Motor neuron (in vitro differentiated cells): Measurements from ENCODE around the gene ZBTB46. TPM values are rescaled to one million over a fixed set of nuclear protein-coding genes. Genes with fewer than 3 reads are reported as not detected.

Experiments
- ATAC-seq, 8 experiments: fragments of 200-7000 bp; cut with Tn5 transposase; replicated peaks in 6 of 8; 2 replicates each; pipeline ENCODE4 v1.8.0; 2021; ENCODE audit warnings: mild to moderate bottlenecking in 8 of 8, moderate library complexity in 8 of 8
- H3K27ac ChIP-seq, 2 donors: fragments of 250-450 bp; sonication (Bioruptor Pico); 2 replicates each; pipeline ENCODE4 v1.9.0; 2021; ENCODE audit warnings: antibody characterized with exemption in 2 of 2, mild to moderate bottlenecking in 2 of 2, moderate library complexity in 1 of 2
- H3K4me1 ChIP-seq, 2 donors: fragments of 250-450 bp; sonication (Bioruptor Pico); replicated peaks in 1 of 2; 2 replicates each; pipeline ENCODE4 v1.6.1; 2021; ENCODE audit warnings: antibody characterized with exemption in 2 of 2, mild to moderate bottlenecking in 2 of 2, moderate library complexity in 1 of 2
- H3K4me3 ChIP-seq, 5 donors: fragments of 250-450 bp; sonication (Bioruptor Pico); 2 replicates each; pipeline ENCODE4 v1.9.0; 2021; ENCODE audit warnings: antibody characterized with exemption in 5 of 5, mild to moderate bottlenecking in 5 of 5, moderate library complexity in 4 of 5
- WGBS, 10 experiments: fragments of 450-650 bp; shearing (Covaris generic); methylation state at CpG; one replicate each; pipeline ENCODE4 v1.0.0; 2022; 5-methylcytosine and 5-hydroxymethylcytosine counted together
- in situ Hi-C, 9 experiments: fragments of 400-800 bp; cut with MboI; loops; one replicate each; pipeline ENCODE4 v1.15.0; 2021; ENCODE audit warnings: low sequenced_read_pairs in 9 of 9, low pct_unique_long_range_greater_than_20kb in 2 of 9; ENCODE audit not compliant: unreplicated experiment in 9 of 9
- total RNA-seq, 8 experiments: library from RNA; unstranded; fragments of 300-600 nt; gene quantifications; 2 replicates each; pipeline versions ENCODE4 v1.2.3 to v1.2.4, GENCODE V29; 2022

Gene ZBTB46
- total RNA-seq, 8 experiments from 2014 or later = 2.2 to 23.5 (median 16.2) TPM

DNA sequence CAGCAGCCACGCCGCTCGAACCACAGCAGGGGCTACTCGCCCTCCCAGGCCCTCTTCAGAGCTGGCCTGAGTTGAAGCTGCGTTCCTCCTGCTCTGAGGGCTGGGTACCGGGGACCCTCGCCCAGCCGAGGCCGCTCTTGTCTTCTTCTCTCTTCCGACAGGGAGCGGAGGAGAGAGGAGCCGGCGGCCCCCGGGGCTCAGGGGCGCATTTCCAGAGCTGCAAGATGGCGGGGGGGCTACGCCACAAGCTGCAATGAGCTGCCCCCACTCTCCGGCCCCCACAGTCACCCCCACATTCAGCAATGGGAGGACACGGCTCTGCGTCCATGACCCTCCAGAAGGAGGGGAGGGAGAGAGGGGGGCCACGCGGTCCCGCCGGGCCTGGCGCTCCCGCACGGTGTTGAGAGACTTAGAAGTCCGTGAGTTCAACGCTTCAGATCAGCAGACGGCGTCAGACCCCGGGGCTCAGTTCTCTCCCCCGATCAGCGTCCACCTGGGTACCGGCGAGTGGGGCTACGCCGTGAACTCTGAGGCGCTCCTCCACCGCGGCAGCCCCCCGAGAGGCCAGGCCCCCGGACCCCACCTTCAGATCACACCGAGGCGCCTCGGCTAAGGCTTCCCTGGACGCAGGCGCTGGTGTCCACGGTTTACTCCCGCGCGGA, 59.9 kb downstream of the ZBTB46 start:
- ATAC-seq = no peak
- in situ Hi-C loops = loop anchor here in 1 of 9 experiments (25.0 kb wide), 1 partner anchor 91 kb away; the partner anchor contains the start of genes ABHD16B and TPD52L2
- 94% methylated on average over 21 of the region's 52 CpGs; no CpG with 5 or more reads in 9 of the 10 experiments for WGBS, 10 experiments
- Histone ChIP-seq H3K4me3 (no peak overlapping the region), H3K4me1 (peaks cover 26 to 39% of the 10 kb centered on the region in 2 donors), H3K27ac (no peak overlapping the region)

DNA sequence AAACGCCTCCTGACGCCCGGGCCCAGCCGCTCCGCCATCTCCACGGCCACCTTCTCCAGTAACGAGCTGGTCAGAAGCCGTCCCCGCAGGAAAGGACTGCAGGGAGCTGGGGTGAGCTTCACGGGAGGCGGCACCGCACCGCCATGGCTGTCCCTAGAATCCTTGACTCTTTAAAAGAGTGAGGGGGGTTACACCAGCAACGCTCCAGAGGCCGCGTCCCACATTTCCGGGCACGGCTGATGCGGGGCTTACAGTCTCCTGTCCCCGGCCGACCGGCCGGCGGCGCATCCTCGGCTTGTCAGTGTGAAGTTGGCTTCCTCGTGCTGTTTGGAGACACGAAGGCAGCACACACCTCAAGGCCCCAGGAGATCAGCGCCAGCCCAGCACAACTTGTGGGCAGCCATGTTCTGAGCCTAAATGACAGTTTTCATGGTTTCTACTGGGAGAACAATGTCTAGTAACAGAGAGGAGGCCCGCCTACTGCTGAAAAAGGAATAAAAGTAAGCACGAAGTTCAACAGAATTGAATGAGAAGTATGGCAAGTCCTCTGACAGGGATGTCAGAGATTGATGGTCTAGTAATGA, 61.1 kb downstream of the ZBTB46 start:
- in situ Hi-C loops = loop anchor here in 1 of 9 experiments (25.0 kb wide), 1 partner anchor 92 kb away; the partner anchor contains the start of genes ABHD16B and TPD52L2
- peak in 2 of 8 experiments; percentile 12 to 17 for ATAC-seq
- 0 to 93% (median 70%) methylated on average over 1 to 22 of the region's 31 CpGs; no CpG with 5 or more reads in 3 of the 10 experiments for WGBS, 10 experiments
- peak overlapping the region in 1 of 2 donors; percentile 30 for H3K27ac ChIP-seq
- H3K4me1 ChIP-seq = peaks cover 19 to 29% of the 10 kb centered on the region in 2 donors
- no peak overlapping the region for H3K4me3 ChIP-seq

DNA sequence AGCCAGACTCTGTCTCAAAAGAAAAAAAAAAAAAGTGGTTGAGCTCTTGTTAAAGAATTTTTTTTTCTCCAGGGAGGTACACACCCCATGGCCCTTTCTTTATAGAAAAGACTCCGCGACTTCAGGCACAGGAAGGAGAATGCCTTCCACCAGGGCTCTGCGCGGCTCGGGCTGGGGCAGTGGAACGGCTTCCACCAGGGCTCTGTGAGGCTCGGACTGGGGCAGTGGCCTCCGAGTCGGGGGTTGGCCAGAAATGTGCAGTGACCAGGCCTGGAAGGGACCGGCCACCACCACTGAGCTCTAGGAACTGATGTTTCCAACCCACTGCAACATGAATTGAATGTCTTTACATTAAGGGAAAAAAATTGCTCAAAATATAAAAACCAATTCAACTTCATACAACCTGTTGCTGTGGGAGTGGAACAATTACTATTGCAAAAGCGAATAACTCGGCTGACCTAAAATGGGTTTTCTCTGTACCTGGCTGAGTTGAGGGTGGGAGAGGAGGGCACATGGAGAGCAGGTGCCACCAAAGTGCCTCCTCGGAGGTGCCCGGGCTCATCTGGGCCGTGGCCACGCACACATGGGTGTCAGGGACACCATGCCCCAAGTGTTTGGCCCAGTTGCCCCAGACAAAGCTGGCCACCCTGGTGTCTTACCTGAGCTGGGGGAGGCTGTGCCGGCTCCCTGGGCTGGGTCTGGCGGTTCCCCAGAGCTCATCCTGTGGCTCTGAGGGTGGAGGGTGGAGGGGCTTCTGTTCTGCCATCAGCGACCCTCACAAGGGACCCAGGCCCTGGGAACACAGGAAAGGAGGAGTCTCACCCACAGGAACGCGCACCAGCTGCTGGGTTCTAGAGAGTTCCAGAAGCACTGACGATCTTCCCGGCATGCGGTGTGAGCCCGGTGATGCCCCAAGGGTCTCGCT, 62.2 kb downstream of the ZBTB46 start:
- no peak for ATAC-seq
- H3K27ac ChIP-seq = no peak overlapping the region
- WGBS, 10 experiments = 80 to 100% (median 91%) methylated on average over 2 to 11 of the region's 26 CpGs; no CpG with 5 or more reads in 2 of the 10 experiments

DNA sequence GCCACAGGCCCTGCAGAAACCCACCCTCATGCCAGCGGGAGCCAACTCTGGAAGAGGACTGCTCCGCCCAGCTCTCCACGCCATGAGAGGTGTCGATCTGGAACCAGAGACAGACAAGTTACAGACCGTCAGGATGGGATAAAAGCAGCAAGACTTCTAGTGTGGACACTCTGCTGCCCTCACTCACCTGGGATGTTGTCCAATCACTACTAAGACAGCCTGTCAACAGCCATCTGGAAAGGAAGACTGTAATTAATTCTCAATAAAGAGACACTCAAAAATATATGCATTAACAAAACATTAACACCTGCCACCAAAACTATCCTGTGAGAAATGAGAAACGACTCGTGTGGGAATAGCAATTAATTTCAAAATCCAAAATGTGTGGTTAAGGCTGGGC, 63.2 kb downstream of the ZBTB46 start:
- WGBS, 10 experiments = 67 to 96% (median 90%) methylated on average over 3 to 5 of the region's 7 CpGs; no CpG with 5 or more reads in 6 of the 10 experiments
- no peak for ATAC-seq
- H3K27ac ChIP-seq = no peak overlapping the region
- H3K4me1 ChIP-seq = peaks cover 13 to 21% of the 10 kb centered on the region in 2 donors
- H3K4me3 ChIP-seq = no peak overlapping the region
- in situ Hi-C loops = loop anchor here in 1 of 9 experiments (25.0 kb wide), 1 partner anchor 94 kb away; the partner anchor contains the start of genes ABHD16B and TPD52L2

More for the DNA sequence above, 62.2 kb downstream of the ZBTB46 start:
- Histone ChIP-seq H3K4me3 (no peak overlapping the region), H3K4me1 (peaks cover 19 to 27% of the 10 kb centered on the region in 2 donors)
- in situ Hi-C loops = loop anchor here in 1 of 9 experiments (25.0 kb wide), 1 partner anchor 93 kb away; the partner anchor contains the start of genes ABHD16B and TPD52L2

DNA sequence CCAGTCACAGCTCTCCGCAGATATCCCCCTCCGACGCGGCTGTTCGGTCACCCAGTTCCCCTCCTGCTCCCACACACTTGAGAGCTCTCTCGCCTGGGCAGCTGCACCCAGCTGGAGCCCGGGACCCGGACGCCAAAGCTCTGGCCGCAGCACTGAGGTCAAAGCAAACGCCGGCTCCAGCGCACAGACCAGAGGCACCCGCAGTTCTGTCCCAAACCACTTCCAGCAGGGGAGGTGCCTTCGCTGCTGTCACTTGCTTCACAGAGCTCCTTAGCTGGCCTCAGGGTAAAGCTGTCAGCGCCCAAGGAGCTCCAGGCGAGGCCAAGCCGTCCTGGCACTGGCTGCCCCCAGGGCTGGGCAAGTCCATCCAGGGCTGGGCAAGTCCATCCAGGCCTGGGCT, 63.6 kb downstream of the ZBTB46 start:
- ATAC-seq = peak in 1 of 8 experiments; percentile 42
- 0 to 100% (median 79%) methylated on average over 1 to 4 of the region's 18 CpGs; no CpG with 5 or more reads in 6 of the 10 experiments for WGBS, 10 experiments
- peaks cover 9 to 16% of the 10 kb centered on the region in 2 donors for H3K4me1 ChIP-seq
- no peak overlapping the region for H3K4me3 ChIP-seq
- in situ Hi-C loops = loop anchor here in 1 of 9 experiments (25.0 kb wide), 1 partner anchor 95 kb away; the partner anchor contains the start of genes ABHD16B and TPD52L2
- no peak overlapping the region for H3K27ac ChIP-seq

DNA sequence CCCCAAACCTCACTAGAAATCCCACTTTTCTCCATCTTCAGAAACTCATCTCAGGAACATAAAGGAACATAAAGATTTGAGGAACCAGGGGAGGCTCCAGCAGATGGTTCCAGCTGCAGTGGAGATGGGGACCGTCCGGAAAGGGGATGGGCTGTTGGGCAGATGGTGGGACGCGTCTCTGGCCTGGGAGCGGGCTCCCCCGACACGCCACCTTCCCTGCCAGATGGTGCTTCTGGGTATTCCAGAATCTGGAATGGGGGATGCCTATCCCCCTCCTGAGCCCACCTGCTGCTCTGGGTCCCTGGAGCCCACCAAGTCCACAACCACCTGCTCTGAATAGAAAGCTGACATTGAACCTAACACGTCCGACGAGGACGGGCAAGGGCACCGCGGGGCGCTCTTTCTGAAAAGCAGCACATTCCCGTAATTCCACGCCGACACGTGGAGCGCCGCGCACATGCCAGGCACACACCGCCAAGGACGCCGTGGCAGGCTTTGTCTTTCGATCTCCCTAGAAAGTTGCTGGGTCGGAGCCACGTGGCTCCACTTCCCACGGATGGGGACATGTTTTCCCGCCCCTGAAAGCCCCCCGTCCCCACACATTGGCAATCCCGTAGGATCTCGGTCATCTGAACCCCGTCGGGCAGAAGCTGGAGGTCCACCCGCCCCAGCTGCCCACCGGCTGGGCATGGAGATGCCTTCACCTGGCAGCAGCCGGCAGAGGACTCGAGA, 64.2 kb downstream of the ZBTB46 start:
- no peak overlapping the region for H3K4me3 ChIP-seq
- no peak overlapping the region for H3K27ac ChIP-seq
- 67 to 100% (median 88%) methylated on average over 1 to 15 of the region's 38 CpGs; no CpG with 5 or more reads in 4 of the 10 experiments for WGBS, 10 experiments
- H3K4me1 ChIP-seq = peaks cover 5 to 11% of the 10 kb centered on the region in 2 donors
- in situ Hi-C loops = loop anchor here in 1 of 9 experiments (25.0 kb wide), 1 partner anchor 95 kb away; the partner anchor contains the start of genes ABHD16B and TPD52L2
- no peak for ATAC-seq

DNA sequence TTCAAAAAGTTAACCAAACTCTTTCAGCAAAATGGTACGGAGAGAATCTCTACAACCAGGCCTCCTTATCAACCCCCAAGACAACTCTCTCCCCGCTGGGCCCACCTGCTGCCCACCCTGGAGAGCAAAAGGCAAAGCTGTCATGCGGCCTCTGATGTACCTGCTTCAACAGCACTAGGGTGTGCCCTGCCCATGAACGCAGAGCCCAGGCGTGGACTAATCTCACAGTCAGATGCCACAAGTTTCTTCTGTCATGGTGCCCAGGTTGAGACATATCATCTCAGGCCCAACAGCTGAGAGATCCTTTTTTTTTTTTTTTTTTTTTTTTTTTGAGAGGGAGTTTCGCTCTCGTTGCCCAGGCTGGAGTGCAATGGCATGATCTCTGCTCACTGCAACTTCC, 65.2 kb downstream of the ZBTB46 start:
- in situ Hi-C loops = loop anchor here in 1 of 9 experiments (25.0 kb wide), 1 partner anchor 96 kb away; the partner anchor contains the start of genes ABHD16B and TPD52L2
- no peak for ATAC-seq
- no peak overlapping the region for H3K27ac ChIP-seq
- H3K4me3 ChIP-seq = no peak overlapping the region
- H3K4me1 ChIP-seq = peaks cover 5 to 11% of the 10 kb centered on the region in 2 donors
- WGBS, 10 experiments = 33 to 100% (median 88%) methylated on average over 1 to 6 of the region's 7 CpGs; no CpG with 5 or more reads in 2 of the 10 experiments

DNA sequence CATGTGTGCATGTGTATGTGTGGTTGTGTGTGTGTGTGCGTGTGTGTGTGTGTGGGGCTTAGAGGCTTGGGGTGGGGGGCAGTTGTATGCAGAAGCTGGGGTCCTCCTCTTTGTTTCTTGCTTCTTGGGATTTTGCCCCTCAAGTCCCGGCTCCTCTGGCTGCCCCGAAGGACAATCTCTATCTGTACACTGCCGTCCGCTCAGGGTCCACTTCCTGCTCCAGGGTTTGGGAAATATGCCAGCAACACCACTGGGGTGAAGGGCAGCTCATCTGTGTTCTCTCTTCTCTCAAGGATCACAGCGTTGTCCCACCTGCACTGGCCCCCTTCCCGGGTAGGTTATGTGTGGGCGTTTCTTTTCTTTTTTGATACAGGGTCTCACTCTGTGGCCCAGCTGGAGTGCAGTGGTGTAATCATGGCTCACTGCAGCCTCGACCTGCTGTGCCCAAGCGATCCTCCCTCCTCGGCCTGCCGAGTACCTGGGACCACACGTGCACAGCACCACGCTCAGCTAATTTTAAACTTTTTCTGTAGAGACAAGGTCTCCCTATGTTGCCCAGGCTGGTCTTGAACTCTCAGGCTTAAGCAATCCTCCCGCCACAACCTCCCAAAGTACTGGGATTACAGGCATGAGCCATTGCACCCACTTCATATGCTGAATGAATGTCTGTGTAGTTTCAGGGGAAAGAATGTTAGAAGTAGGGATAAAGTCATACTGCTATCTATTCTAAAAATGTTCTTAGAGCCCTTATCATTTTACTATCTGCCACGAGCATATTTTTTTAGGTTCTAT, 65.8 kb downstream of the ZBTB46 start:
- ATAC-seq = no peak
- peaks cover 3 to 8% of the 10 kb centered on the region in 2 donors for H3K4me1 ChIP-seq
- in situ Hi-C loops = loop anchor here in 1 of 9 experiments (25.0 kb wide), 1 partner anchor 97 kb away; the partner anchor contains the start of genes ABHD16B and TPD52L2
- H3K4me3 ChIP-seq = no peak overlapping the region
- WGBS, 10 experiments = 53 to 89% (median 69%) methylated on average over 1 to 9 of the region's 16 CpGs; no CpG with 5 or more reads in 2 of the 10 experiments
- H3K27ac ChIP-seq = no peak overlapping the region

DNA sequence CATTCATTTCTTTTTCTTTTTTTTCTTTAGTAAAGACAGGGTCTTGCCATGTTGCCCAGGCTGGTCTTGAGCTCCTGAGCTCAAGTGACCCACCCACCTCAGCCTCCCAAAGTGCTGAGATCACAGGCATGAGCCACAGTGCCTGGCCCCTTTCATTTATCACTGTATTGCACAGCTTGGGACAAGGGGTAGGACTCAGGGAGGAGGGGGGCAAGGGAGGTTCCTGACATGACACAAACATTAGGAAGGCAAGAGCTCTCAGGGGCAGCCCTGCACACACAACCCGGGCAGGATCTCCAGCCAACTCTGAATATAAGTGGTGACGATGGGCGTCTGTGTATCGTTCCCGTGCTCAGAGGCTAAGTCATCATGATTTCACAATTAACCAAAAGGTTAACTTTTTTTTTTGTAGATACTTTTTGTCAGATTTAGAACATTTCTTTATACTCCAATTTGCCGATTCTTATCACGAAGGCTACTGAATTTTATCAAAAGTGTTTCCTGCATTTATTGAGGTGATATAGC, 71.6 kb downstream of the ZBTB46 start:
- ATAC-seq = no peak
- Histone ChIP-seq H3K4me3 (no peak overlapping the region), H3K27ac (no peak overlapping the region), H3K4me1 (no peaks in the 10 kb centered on the region)
- WGBS, 10 experiments = 83 to 100% (median 97%) methylated on average over 2 to 7 of the region's 7 CpGs; no CpG with 5 or more reads in 2 of the 10 experiments
- in situ Hi-C loops = loop anchor here in 1 of 9 experiments (25.0 kb wide), 1 partner anchor 103 kb away; the partner anchor contains the start of genes ABHD16B and TPD52L2

DNA sequence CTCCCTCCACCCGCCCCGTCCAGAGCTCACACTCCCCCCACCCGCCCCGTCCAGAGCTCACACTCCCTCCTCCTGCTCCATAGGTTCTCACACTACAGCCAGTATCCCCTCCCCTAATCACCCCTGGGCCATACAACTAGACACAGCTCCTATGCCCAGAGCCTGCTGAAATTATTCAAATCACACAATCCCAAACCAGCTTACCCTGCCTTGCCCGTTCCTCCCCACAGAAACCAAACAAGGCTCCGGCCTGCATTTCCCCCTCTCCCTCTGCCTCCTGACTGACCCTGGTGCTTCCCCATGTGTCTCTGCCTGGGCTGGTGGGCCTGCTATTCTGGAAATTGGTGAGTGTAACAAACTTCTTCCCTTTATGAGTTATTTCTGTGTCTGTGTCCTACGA, 72.9 kb downstream of the ZBTB46 start:
- no peak overlapping the region for H3K27ac ChIP-seq
- H3K4me1 ChIP-seq = no peaks in the 10 kb centered on the region
- in situ Hi-C loops = loop anchor here in 1 of 9 experiments (25.0 kb wide), 1 partner anchor 104 kb away; the partner anchor contains the start of genes ABHD16B and TPD52L2
- WGBS, 10 experiments = 33 to 100% (median 75%) methylated on average over 1 to 2 of the region's 7 CpGs; no CpG with 5 or more reads in 4 of the 10 experiments
- H3K4me3 ChIP-seq = no peak overlapping the region
- no peak for ATAC-seq

DNA sequence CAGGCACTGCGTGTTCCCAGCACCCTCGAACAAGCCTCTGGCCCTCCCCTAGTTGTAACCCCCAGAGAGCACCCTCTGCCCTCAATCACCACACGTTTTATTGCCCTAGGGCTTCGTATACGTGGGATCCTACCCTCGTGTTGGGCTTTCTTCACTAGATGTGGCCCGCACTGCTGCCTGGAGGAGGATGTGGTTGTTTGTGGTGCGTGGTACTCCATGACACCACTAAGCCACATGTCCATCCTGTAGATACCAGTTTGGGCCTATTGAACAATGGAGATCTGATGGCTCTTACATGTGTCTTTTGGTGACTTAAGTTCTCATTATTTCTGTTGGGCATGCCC, 74.4 kb downstream of the ZBTB46 start:
- ATAC-seq = no peak
- H3K27ac ChIP-seq = no peak overlapping the region
- in situ Hi-C loops = loop anchor here in 1 of 9 experiments (25.0 kb wide), 1 partner anchor 106 kb away; the partner anchor contains the start of genes ABHD16B and TPD52L2

More for the DNA sequence above, 74.4 kb downstream of the ZBTB46 start:
- H3K4me1 ChIP-seq = no peaks in the 10 kb centered on the region
- WGBS, 10 experiments = 40 to 100% (median 68%) methylated on average over 1 to 3 of the region's 8 CpGs; no CpG with 5 or more reads in 6 of the 10 experiments
- no peak overlapping the region for H3K4me3 ChIP-seq
